GM12892 (cell line): ENCODE data around the gene NRF1.

ENCODE experiments used
- POLR2A ChIP-seq: IDR thresholded peaks from 2 replicates; pipeline ENCODE4 v1.6.1; 2011; ENCODE audit warnings: low read depth, low read length, control low read depth
- POLR2AphosphoS5 ChIP-seq: IDR thresholded peaks from 2 replicates; pipeline ENCODE4 v1.6.1; 2011; ENCODE audit warnings: low read depth, low read length, control low read depth

DNA sequence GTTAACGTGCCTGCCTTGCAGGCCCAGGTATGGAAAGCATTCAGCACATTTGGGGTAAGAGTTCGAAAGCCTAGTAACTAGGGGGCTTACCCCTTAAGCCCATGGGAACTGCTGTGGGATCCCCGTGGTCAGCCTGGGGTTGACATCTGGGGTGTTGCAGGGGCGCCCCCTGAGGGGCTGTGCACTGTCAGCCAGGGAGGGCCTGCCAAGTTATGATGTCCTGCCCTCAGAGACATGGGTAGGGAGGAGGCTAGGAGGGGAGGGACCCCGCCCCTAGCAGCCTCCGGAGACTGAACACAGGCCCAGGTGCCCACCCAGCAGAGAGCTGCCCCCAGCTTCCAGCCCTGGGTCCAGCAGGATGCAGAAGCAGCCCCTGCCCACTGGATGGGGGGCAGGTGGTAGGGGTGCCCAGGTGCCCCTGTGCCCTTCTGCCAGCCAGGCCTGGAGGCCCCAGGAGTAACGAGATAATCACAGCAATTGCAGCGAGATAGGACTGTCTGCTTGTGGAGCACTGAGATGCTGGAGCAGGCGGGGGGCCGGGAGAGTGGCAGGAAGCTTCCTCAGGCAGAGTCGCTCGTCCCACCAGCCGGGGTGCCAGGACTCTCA lies 187.9 kb downstream of the NRF1 start:
- TF ChIP-seq POLR2AphosphoS5 (no peak), POLR2A (no peak)
